Pancreas (tissue), 10 donors: ENCODE results near the gene TYW1B. TPM values are rescaled to one million over a fixed set of nuclear protein-coding genes. Genes with fewer than 3 reads are reported as not detected.
A peak's percentile ranks its signal among the peaks of the same experiment; 100 is the strongest.
"Not testable (repeated sequence)": the region's sequence is repeated elsewhere in the genome, so short reads cannot be mapped to it uniquely, and the experiment has no call there.

Experiments
- ATAC-seq, 4 donors: fragments of 200-7000 bp; cut with Tn5 transposase; one replicate each; pipeline versions ENCODE4 v1.8.0 to v1.9.1; 2020; ENCODE audit warnings: mild to moderate bottlenecking in 4 of 4, moderate library complexity in 4 of 4
- DNase-seq, 6 donors: peaks; one replicate each; pipeline ENCODE4 v3.0.0-alpha.2; 2020
- FAIRE-seq: peaks from 2 replicates; lab custom pipeline; 2012; peaks lifted over from hg19 to GRCh38; lab: Jason Lieb, UNC
- H3K27ac ChIP-seq, 4 donors: fragments of 200-600 bp; sonication (generic); 1 replicate in 3 of 4; 2 replicates in 1 of 4; pipeline versions ENCODE4 v1.5.0 to v1.8.0; 2020
- H3K27me3 ChIP-seq, 4 donors: fragments of 200-600 bp; one replicate each; pipeline ENCODE4 v1.8.0; 2021
- H3K36me3 ChIP-seq, 3 donors: fragments of 200-600 bp; sonication (generic) in 1 of 3; one replicate each; pipeline versions ENCODE4 v1.5.0 to v1.8.0; 2020 to 2021
- H3K4me1 ChIP-seq, 3 donors: fragments of 200-600 bp; one replicate each; pipeline ENCODE4 v1.8.0; 2021
- H3K4me3 ChIP-seq, 4 donors: fragments of 200-600 bp; sonication (generic) in 2 of 4; one replicate each; pipeline versions ENCODE4 v1.5.0 to v1.8.0; 2020 to 2021
- H3K9me3 ChIP-seq, 4 donors: fragments of 200-600 bp; one replicate each; pipeline ENCODE4 v1.8.0; 2021
- CTCF ChIP-seq, 4 donors: fragments of 200-600 bp; sonication (generic) in 3 of 4; IDR thresholded peaks; one replicate each; pipeline versions ENCODE4 v1.5.0 to v1.8.0; 2021; ENCODE audit warnings: antibody characterized with exemption in 4 of 4
- WGBS, 2 donors: extraction: QIAGEN DNeasy Blood & Tissue Kit; methylation state at CpG; one replicate each; pipeline ENCODE4 v1.1.7; 2013; 5-methylcytosine and 5-hydroxymethylcytosine counted together
- intact Hi-C, 3 donors: fragments of 100-400 bp; cut with DNase I; formaldehyde crosslinking; loops; one replicate each; pipeline versions ENCODE4 v1.11.1 to v1.14.2; 2022
- polyA plus RNA-seq, 2 donors: library from polyadenylated mRNA; stranded (reverse); fragments of 200-250 nt; gene quantifications; one replicate each; pipeline ENCODE4 v1.2.3, GENCODE V29; 2013
- total RNA-seq, 6 donors: library from RNA; stranded (reverse); fragmentation: NEBNext Ultra II Directional in 4 of 6; extraction: Animal tissue kit (Norgen Biotek cat#: 25700) in 4 of 6; gene quantifications; one replicate each; pipeline versions ENCODE4 v1.2.1 to v1.2.4, GENCODE V29; 2021 to 2023
- donor health status: healthy with polysubstance abuse.
- donor health status: DM: no; HTN: no; CAD: no; lungs with moderate emphysema.
- donor health status: DM: no; HTN: no; CAD: no.
- donor health status: control.
- donor health status: control.
- donor health status: Bipolar disorder and iron deficiency.
- donor health status: DM: yes; HTN: yes; CAD: no.
- donor health status: DM: no; HTN: no; CAD: no.
- donor health status: DM: no; HTN: no; CAD: no.
- donor health status: DM: yes; HTN: yes; CAD: no.

Gene TYW1B
- total and polyA plus RNA-seq, 8 donors = 0.92 to 5.7 (median 1.8) TPM

- H3K4me1 ChIP-seq, H3K27me3 ChIP-seq, H3K36me3 ChIP-seq, FAIRE-seq, H3K4me3 ChIP-seq, H3K9me3 ChIP-seq, intact Hi-C loops, ATAC-seq, DNase-seq, H3K27ac ChIP-seq: not testable (repeated sequence)
Measured at GRCh38 chr7:72607988-72608387, 220.0 kb downstream of the TYW1B start.

GRCh38 chr7:72605863-72606431 lies 222.1 kb downstream of the TYW1B start:
- FAIRE-seq, H3K27ac ChIP-seq, intact Hi-C loops, H3K9me3 ChIP-seq, H3K36me3 ChIP-seq, DNase-seq, H3K27me3 ChIP-seq, ATAC-seq, H3K4me1 ChIP-seq, H3K4me3 ChIP-seq: not testable (repeated sequence)
- 88 to 91% methylated on average over 6 to 7 of the region's 7 CpGs for WGBS, 2 donors

GRCh38 chr7:72604771-72605611 lies 223.0 kb downstream of the TYW1B start:
- DNase-seq, H3K9me3 ChIP-seq, FAIRE-seq, H3K27ac ChIP-seq, H3K4me1 ChIP-seq, H3K4me3 ChIP-seq, H3K27me3 ChIP-seq, intact Hi-C loops, ATAC-seq, H3K36me3 ChIP-seq: not testable (repeated sequence)
- 88 to 89% methylated on average over 17 of the region's 17 CpGs for WGBS, 2 donors

GRCh38 chr7:72603476-72603875 lies 224.5 kb downstream of the TYW1B start:
- DNase-seq, ATAC-seq, H3K9me3 ChIP-seq, H3K27me3 ChIP-seq, H3K27ac ChIP-seq, H3K36me3 ChIP-seq, FAIRE-seq, intact Hi-C loops, H3K4me1 ChIP-seq, H3K4me3 ChIP-seq: not testable (repeated sequence)
- WGBS, 2 donors = 94% methylated on average over 7 to 8 of the region's 8 CpGs

- no peaks in the 10 kb centered on the region for H3K9me3 ChIP-seq
- no peak for TF ChIP-seq CTCF (IDR thresholded peaks at IDR 0.05)
- no peaks in the 10 kb centered on the region for H3K4me1 ChIP-seq
- ATAC-seq (no peak), FAIRE-seq (no peak), DNase-seq (no peak)
- no peak overlapping the region for H3K4me3 ChIP-seq
- intact Hi-C loops = no loop called here
- 88 to 89% methylated on average over 5 of the region's 5 CpGs for WGBS, 2 donors
- no peaks in the 10 kb centered on the region for H3K36me3 ChIP-seq
- no peak overlapping the region for H3K27ac ChIP-seq
- H3K27me3 ChIP-seq = no peaks in the 10 kb centered on the region
Measured at GRCh38 chr7:72603073-72603472, 224.9 kb downstream of the TYW1B start.

- intact Hi-C loops, ATAC-seq, FAIRE-seq, H3K9me3 ChIP-seq, H3K36me3 ChIP-seq, DNase-seq, H3K4me1 ChIP-seq, H3K27ac ChIP-seq, H3K27me3 ChIP-seq, H3K4me3 ChIP-seq: not testable (repeated sequence)
- 53 to 83% methylated on average over 2 of the region's 2 CpGs for WGBS, 2 donors
Measured at GRCh38 chr7:72601683-72602082, 226.3 kb downstream of the TYW1B start.

- H3K27ac ChIP-seq, H3K4me1 ChIP-seq, H3K27me3 ChIP-seq, H3K36me3 ChIP-seq, H3K4me3 ChIP-seq, intact Hi-C loops, FAIRE-seq, DNase-seq, H3K9me3 ChIP-seq, ATAC-seq: not testable (repeated sequence)
- 93 to 96% methylated on average over 4 of the region's 4 CpGs for WGBS, 2 donors
Measured at GRCh38 chr7:72590023-72590422, 238.0 kb downstream of the TYW1B start.

GRCh38 chr7:72587267-72587666 lies 240.7 kb downstream of the TYW1B start:
- ATAC-seq, H3K27me3 ChIP-seq, H3K4me3 ChIP-seq, DNase-seq, intact Hi-C loops, H3K9me3 ChIP-seq, H3K4me1 ChIP-seq, H3K27ac ChIP-seq, H3K36me3 ChIP-seq, FAIRE-seq: not testable (repeated sequence)
- WGBS, 2 donors = 94 to 95% methylated on average over 3 of the region's 3 CpGs

GRCh38 chr7:72584576-72584975 lies 243.4 kb downstream of the TYW1B start:
- 91 to 96% methylated on average over 8 of the region's 8 CpGs for WGBS, 2 donors
- H3K4me3 ChIP-seq, H3K4me1 ChIP-seq, H3K9me3 ChIP-seq, intact Hi-C loops, DNase-seq, FAIRE-seq, H3K27ac ChIP-seq, H3K36me3 ChIP-seq, H3K27me3 ChIP-seq, ATAC-seq: not testable (repeated sequence)

- H3K9me3 ChIP-seq, H3K4me3 ChIP-seq, H3K4me1 ChIP-seq, H3K27ac ChIP-seq, H3K36me3 ChIP-seq, DNase-seq, H3K27me3 ChIP-seq, FAIRE-seq, intact Hi-C loops: not testable (repeated sequence)
- WGBS, 2 donors = 85 to 90% methylated on average over 3 of the region's 3 CpGs
- ATAC-seq = peak in 1 of 4 donors; percentile 29
Measured at GRCh38 chr7:72583620-72584361, 244.2 kb downstream of the TYW1B start.
